ENCODE measurements around the gene FAM118B.
A peak's percentile ranks its signal among the peaks of the same experiment; 100 is the strongest.

Gene FAM118B

DNA sequence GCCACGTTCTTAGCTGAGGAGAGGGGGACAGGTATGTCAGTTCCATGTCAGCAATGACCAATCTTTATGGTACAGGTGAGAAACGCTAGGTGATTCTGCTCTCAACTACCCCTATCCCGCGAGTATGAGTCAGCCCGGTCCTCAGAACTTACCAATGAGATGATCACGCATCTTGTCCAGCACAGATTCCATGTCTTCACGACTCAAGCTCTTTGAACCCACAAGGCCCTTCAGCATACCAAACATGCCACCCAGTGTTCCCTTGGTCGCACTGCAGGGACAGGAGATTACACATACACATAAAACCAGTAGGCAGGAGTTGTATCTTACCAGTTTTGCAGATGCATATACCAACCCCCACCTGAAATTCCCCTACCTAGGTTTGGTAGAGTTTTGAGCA is 54.2 kb downstream of the FAM118B start:
- no peak for TF ChIP-seq ZBTB7A (IDR thresholded peaks at IDR 0.05; ENCODE audit: low read depth)
- no peak for TF ChIP-seq FOXM1 (IDR thresholded peaks at IDR 0.05; ENCODE audit: borderline replicate concordance, low read depth)
- no peak for TF ChIP-seq TAF1 (IDR thresholded peaks at IDR 0.05; ENCODE audit: low read depth)
- no peak for TF ChIP-seq YY1 (IDR thresholded peaks at IDR 0.05; ENCODE audit: low read depth)
- no peak for TF ChIP-seq CREB1 (IDR thresholded peaks at IDR 0.05; ENCODE audit: low read depth)
- no peak for TF ChIP-seq CEBPB (IDR thresholded peaks at IDR 0.05)
- TF ChIP-seq EP300 (IDR thresholded peaks at IDR 0.05; ENCODE audit: borderline replicate concordance), result no peak

DNA sequence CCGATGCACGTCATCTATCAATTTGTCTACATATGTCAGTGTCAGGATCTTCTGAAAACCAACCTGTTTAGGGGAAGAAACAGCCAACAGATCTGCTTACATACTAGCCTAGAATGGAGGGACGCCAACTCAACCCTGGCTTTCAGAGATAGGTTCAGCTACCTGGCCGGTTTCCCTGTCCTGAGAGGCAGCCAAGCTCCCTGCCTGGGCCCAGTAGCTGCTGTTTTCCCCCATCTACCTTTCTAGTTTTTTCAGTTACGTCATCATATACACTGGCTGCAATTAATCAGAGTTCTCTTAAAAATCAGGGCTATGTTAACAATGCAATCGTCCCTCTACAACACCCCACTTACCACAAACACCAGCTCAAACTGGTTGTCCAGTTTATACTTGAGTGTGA is 56.1 kb downstream of the FAM118B start:
- TF ChIP-seq TCF12 (IDR thresholded peaks at IDR 0.05; ENCODE audit: low read depth) (no peak), ZBTB7A (IDR thresholded peaks at IDR 0.05; ENCODE audit: low read depth) (no peak), NFIC (IDR thresholded peaks at IDR 0.05) (no peak), FOXM1 (IDR thresholded peaks at IDR 0.05; ENCODE audit: borderline replicate concordance, low read depth) (no peak), EGR1 (IDR thresholded peaks at IDR 0.05) (no peak), TEAD4 (IDR thresholded peaks at IDR 0.05) (no peak), EP300 (IDR thresholded peaks at IDR 0.05; ENCODE audit: borderline replicate concordance) (no peak), CEBPB (IDR thresholded peaks at IDR 0.05) (no peak), TAF1 (IDR thresholded peaks at IDR 0.05; ENCODE audit: low read depth) (no peak), CREB1 (IDR thresholded peaks at IDR 0.05; ENCODE audit: low read depth) (no peak), RAD21 (IDR thresholded peaks at IDR 0.05; ENCODE audit: low read depth) (no peak), YY1 (IDR thresholded peaks at IDR 0.05; ENCODE audit: low read depth) (no peak)
- TF ChIP-seq, protein P1, sequence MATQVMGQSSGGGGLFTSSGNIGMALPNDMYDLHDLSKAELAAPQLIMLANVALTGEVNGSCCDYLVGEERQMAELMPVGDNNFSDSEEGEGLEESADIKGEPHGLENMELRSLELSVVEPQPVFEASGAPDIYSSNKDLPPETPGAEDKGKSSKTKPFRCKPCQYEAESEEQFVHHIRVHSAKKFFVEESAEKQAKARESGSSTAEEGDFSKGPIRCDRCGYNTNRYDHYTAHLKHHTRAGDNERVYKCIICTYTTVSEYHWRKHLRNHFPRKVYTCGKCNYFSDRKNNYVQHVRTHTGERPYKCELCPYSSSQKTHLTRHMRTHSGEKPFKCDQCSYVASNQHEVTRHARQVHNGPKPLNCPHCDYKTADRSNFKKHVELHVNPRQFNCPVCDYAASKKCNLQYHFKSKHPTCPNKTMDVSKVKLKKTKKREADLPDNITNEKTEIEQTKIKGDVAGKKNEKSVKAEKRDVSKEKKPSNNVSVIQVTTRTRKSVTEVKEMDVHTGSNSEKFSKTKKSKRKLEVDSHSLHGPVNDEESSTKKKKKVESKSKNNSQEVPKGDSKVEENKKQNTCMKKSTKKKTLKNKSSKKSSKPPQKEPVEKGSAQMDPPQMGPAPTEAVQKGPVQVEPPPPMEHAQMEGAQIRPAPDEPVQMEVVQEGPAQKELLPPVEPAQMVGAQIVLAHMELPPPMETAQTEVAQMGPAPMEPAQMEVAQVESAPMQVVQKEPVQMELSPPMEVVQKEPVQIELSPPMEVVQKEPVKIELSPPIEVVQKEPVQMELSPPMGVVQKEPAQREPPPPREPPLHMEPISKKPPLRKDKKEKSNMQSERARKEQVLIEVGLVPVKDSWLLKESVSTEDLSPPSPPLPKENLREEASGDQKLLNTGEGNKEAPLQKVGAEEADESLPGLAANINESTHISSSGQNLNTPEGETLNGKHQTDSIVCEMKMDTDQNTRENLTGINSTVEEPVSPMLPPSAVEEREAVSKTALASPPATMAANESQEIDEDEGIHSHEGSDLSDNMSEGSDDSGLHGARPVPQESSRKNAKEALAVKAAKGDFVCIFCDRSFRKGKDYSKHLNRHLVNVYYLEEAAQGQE (IDR thresholded peaks at IDR 0.05; ENCODE audit: low read depth), result no peak
- TF ChIP-seq, protein P2, sequence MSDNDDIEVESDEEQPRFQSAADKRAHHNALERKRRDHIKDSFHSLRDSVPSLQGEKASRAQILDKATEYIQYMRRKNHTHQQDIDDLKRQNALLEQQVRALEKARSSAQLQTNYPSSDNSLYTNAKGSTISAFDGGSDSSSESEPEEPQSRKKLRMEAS (IDR thresholded peaks at IDR 0.05), result no peak
- TF ChIP-seq, protein P3, sequence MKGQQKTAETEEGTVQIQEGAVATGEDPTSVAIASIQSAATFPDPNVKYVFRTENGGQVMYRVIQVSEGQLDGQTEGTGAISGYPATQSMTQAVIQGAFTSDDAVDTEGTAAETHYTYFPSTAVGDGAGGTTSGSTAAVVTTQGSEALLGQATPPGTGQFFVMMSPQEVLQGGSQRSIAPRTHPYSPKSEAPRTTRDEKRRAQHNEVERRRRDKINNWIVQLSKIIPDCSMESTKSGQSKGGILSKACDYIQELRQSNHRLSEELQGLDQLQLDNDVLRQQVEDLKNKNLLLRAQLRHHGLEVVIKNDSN (IDR thresholded peaks at IDR 0.05), result no peak

DNA sequence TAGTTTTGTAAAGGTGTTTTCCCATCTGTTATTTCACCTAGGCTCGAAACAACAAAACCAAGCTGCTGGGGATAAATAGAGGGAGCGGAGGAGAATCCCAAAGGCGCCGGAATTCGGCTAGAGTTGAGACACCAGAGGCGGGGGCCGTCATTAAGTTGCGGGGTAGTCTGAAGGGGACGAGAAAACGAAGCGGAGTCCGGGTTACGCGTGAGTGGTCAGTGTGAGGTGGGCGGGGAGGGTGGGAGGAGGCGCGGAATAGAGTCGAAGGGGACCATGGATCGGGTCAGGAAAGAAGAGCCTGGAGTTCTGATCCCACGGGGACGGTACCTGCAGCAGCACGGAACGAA is 56.8 kb downstream of the FAM118B start:
- no peak for TF ChIP-seq CEBPB (IDR thresholded peaks at IDR 0.05)

DNA sequence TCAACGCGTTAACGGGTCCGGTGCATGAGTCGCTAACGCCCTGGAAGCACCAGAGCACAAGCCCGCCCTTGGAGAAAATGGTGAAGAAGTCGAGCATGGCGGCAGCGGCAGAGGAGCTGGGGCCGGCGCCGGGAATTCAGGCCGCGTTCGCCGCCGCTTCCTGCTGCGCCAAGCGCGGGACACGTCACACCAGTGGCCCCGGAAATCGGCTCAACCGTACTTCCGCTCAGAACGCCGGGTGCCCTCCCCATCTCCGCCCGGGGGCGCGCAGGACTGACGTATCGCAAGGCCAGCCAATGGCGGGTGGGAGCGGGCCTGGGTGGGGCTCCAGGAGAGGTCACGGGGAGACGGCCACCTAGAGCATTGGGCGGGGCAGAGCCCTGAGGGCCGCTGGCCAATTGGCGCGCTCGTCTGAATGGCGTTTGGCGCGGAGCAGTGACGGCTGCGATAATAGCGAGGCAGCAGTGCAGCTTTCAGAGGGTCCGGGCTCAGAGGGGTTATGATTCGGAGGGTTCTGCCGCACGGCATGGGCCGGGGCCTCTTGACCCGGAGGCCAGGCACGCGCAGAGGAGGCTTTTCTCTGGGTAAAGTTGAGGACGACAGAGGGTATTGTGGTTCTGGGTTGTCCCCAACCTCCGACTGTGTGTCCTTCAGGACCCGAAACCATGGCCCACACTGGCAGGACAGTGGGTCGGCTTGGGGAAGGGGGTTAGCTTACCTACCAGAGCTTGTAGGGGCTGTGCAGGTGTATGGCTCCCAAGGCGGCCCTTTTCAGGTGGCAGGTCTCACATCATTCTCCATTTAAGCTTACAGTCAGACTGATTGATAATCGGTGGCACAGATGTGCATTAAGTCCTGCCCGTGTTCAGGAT is 57.4 kb downstream of the FAM118B start, which contains the start of the genes FOXRED1 and SRPRA:
FOXRED1 (plus strand) TSS at position 447 of the 872 bp plus-strand sequence; CDS start at position 500, 53 bp downstream.
SRPRA (minus strand) TSS at position 188 of the 872 bp plus-strand sequence; CDS start at position 97, 91 bp downstream.
- TF ChIP-seq, protein P3 (IDR thresholded peaks at IDR 0.05), result peak; percentile 88
- 0 out of 2 replicates have a peak, but pooled peaks have one; percentile 21 for TF ChIP-seq FOXM1 (IDR thresholded peaks at IDR 0.05; ENCODE audit: borderline replicate concordance, low read depth)
- peak; percentile 83 for TF ChIP-seq TAF1 (IDR thresholded peaks at IDR 0.05; ENCODE audit: low read depth)
- no peak for TF ChIP-seq ZBTB7A (IDR thresholded peaks at IDR 0.05; ENCODE audit: low read depth)
- no peak for TF ChIP-seq EGR1 (IDR thresholded peaks at IDR 0.05)
- no peak for TF ChIP-seq RAD21 (IDR thresholded peaks at IDR 0.05; ENCODE audit: low read depth)
- TF ChIP-seq CREB1 (IDR thresholded peaks at IDR 0.05; ENCODE audit: low read depth), result peak; percentile 97
- peak; percentile 39; the same call in 1 of the 2 replicates for TF ChIP-seq TEAD4 (IDR thresholded peaks at IDR 0.05)
- TF ChIP-seq, protein P1 (IDR thresholded peaks at IDR 0.05; ENCODE audit: low read depth), result no peak
- TF ChIP-seq, protein P2 (IDR thresholded peaks at IDR 0.05), result peak; percentile 71
- TF ChIP-seq CEBPB (IDR thresholded peaks at IDR 0.05), result no peak
- peak; percentile 67; the same call in 1 of the 2 replicates for TF ChIP-seq TCF12 (IDR thresholded peaks at IDR 0.05; ENCODE audit: low read depth)
- no peak for TF ChIP-seq EP300 (IDR thresholded peaks at IDR 0.05; ENCODE audit: borderline replicate concordance)
- TF ChIP-seq YY1 (IDR thresholded peaks at IDR 0.05; ENCODE audit: low read depth), result peak; percentile 81
- TF ChIP-seq NFIC (IDR thresholded peaks at IDR 0.05), result no peak; the same call in 1 of the 2 replicates

DNA sequence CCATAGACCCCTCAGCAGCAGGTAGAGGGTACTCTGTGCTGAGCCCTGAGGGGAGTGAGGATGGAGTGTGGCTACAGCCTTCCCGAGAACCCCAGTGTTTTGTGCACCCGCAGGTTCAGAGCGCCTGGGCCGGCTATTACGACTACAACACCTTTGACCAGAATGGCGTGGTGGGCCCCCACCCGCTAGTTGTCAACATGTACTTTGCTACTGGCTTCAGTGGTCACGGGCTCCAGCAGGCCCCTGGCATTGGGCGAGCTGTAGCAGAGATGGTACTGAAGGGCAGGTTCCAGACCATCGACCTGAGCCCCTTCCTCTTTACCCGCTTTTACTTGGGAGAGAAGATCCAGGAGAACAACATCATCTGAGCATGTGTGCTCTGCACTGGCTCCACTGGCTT is 65.7 kb downstream of the FAM118B start:
- TF ChIP-seq EP300 (IDR thresholded peaks at IDR 0.05; ENCODE audit: borderline replicate concordance) (no peak), TCF12 (IDR thresholded peaks at IDR 0.05; ENCODE audit: low read depth) (no peak), TAF1 (IDR thresholded peaks at IDR 0.05; ENCODE audit: low read depth) (no peak), CREB1 (IDR thresholded peaks at IDR 0.05; ENCODE audit: low read depth) (no peak), ZBTB7A (IDR thresholded peaks at IDR 0.05; ENCODE audit: low read depth) (no peak), EGR1 (IDR thresholded peaks at IDR 0.05) (no peak), TEAD4 (IDR thresholded peaks at IDR 0.05) (no peak), YY1 (IDR thresholded peaks at IDR 0.05; ENCODE audit: low read depth) (no peak), FOXM1 (IDR thresholded peaks at IDR 0.05; ENCODE audit: borderline replicate concordance, low read depth) (no peak), NFIC (IDR thresholded peaks at IDR 0.05) (no peak), CEBPB (IDR thresholded peaks at IDR 0.05) (no peak), RAD21 (IDR thresholded peaks at IDR 0.05; ENCODE audit: low read depth) (no peak)
- TF ChIP-seq, protein P2 (IDR thresholded peaks at IDR 0.05), result no peak
- TF ChIP-seq, protein P1 (IDR thresholded peaks at IDR 0.05; ENCODE audit: low read depth), result no peak
- TF ChIP-seq, protein P3 (IDR thresholded peaks at IDR 0.05), result no peak
